NCI-H2227 (cell line): ENCODE data around the gene FAM161A.
"Not testable (repeated sequence)": the region's sequence is repeated elsewhere in the genome, so short reads cannot be mapped to it uniquely, and the experiment has no call there.

Experiments
- DNase-seq: peaks from one replicate; lab custom pipeline; 2025; ENCODE audit not compliant: unreplicated experiment; lab: John Stamatoyannopoulos, UW

The FAM161A gene

DNA sequence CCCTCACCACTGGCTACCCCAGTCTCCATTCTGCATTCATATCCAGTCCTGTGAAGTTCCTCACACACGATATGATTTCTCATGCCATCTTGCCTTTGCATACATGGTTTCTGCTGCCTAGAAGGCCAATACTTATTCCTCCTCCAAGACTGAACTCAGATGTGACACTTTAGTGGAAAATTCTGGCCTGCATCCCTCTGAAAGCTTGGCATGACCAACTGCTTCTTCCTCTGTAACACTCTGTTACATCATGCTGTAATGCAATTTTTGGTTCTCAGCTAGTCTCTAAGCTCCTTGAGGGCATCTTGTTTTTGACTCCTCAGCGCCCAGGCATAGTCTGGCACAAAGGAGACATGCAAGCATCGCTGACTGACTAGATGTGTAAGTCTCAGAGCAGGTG, 12.6 kb downstream of the FAM161A start:
- DNase-seq, result no peak

DNA sequence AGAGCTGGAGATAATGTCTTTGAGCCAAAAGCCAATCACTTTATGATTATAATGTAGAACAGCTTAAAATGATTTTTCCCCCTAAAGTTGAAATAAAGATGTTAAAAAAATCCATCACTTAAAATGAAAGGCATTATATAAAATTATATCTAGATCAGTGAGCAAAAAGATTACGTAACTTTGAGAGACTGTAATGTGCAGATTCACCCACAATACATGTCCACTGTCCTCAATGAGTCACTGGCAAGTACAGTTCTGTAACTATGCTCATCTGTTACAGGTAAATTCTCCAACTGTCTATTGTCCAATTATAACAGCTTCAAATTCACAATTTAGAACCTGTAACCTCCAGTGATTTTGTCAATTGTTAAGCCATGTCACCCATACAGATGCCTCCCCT, 19.0 kb downstream of the FAM161A start:
- DNase-seq, result no peak

DNA sequence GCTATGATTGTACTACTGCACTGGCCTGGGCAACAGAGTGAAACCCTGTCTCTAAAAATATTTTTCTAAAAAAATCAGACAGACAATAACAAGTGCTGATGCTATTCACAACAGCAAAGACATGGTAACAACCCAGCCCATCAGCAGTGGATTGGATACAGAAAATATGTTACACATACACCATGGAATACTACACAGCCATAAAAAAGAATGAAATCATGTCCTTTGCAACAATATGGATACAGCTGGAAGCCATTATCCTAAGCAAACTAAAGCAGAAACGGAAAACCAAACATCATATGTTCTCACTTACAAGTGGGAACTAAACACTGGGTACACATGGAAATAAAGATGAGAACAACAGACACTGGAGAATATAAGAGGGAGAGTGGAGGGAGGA, 19.9 kb downstream of the FAM161A start:
- no peak for DNase-seq

DNA sequence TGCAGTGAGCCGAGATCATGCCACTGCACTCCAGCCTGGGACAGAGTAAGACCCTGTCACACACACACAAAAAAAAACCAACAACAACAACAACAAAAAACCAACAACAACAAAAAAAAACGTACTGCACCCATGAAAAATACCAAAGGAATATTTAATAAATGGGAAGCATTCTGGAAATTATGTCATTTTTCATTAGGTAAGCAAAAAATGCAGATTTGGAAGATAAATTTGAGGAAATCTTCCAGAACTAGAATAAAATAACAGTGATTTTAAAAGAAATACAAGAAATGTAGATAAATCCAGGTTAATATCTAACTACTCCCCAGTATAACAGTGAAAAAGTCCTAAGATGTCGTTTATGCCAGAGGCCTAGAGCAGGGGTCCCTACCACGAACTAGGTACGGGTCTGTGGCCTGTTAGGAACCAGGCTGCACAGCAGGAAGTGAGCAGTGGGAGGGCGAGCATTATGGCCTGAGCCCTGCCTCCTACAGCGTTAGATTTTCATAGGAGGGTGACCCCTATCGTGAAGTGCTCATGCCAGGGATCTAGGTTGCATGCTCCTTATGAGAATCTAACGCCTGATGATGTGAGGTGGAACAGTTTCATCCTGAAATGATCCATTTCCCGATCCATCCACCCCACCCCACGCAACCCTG, 21.5 kb downstream of the FAM161A start:
- no peak for DNase-seq

DNA sequence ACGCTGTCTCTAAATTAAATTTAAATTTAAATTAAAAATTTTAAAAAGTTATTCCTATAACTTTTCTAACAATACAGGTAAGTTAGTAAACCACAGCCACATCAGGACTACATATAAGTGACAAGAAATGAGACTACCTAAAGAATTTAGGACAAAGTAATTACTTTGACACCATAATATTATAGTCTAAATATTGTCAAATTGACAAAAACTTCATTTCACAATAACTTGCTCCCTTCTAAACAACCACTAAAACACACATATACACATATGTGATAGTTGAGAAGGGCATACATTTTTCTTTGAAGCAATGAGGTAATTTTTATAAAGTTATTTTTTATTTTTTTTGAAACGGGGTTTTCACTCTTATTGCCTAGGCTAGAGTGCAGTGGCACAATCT, 31.6 kb downstream of the FAM161A start:
- no peak for DNase-seq

DNA sequence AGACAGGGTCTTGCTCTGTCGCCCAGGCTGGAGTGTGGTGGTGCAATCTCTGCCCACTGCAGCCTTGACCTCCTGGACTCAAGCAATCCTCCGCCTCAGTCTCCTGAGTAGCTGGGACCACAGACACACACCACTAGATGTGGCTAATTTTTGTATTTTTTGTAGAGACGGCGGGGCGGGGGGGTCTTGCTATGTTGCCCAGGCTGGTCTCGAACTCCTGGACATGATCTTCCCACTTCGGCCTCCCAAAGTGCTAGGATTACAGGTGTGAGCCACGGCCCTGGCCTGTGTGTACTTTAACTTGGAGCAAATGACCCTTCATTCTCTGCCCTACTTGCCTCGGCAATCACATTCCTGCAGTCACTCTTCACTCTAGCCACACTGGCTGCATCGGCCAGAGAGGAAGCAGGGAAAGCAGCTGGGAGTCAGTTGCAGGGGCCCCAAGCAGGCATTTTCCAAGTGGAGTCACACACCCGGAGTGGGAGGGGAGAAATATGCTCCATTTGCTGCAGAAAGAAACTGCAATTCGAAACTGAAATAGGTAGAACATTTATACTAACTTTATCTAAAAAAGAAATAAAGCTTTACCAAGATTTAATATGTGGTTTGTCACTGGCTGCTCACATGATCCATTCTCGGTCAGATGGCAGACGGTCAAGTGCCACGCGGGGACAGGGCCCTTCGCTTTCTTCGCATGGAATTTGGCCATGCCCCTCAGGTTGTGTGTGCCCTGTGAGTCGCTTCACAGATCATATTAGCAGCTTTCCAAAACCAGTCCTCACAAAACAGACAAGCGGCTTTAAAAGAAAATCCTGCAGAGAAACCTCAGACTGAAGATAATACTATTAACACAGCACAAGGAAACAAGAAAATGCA, 37.1 kb downstream of the FAM161A start:
- DNase-seq, result no peak

DNA sequence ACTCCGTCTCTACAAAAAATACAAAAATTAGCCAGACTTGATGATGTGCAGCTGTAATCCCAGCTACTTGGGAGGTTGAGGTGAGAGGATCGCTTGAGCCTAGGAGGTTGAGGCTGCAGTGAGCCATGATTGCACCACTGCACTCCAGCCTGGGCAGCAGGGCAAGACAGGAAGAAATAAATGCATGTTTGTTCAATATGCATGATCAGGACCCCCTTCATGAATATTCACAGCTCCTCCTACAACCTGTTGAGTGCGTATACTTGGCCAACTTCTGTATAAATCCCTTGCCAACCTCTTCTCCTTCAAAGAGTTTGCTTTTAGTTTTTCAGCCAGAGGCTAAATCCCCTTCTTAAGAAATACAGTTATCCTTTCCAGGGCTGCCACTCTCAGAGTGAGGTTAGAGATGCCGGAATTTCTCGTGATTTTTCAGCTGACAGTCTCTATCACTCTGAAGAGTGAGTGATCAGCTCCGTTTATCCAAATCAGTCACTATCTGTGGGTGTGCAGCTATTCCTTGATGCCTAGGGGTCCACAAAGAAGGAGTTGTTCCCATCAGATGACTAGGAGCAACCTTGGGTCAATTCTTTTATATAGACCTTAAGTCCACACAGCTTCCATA, 39.2 kb downstream of the FAM161A start:
- DNase-seq, result no peak

DNA sequence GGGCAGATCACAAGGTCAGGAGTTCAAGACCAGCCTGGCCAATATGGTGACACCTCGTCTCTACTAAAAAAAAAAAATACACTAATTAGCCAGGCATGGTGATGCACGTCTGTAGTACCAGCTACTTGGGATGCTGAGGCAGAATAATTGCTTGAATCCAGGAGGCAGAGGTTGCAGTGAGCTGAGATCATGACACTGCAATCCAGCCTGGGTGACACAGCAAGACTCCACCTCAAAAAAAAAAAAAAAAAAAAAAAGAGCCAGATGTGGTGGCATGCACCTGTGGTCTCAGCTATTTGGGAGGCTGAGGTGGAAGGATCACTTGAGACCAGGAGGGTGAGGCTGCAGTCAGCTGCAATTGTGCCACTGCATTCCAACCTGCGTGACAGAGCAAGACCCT, 40.5 kb downstream of the FAM161A start:
- not testable (repeated sequence) for DNase-seq

DNA sequence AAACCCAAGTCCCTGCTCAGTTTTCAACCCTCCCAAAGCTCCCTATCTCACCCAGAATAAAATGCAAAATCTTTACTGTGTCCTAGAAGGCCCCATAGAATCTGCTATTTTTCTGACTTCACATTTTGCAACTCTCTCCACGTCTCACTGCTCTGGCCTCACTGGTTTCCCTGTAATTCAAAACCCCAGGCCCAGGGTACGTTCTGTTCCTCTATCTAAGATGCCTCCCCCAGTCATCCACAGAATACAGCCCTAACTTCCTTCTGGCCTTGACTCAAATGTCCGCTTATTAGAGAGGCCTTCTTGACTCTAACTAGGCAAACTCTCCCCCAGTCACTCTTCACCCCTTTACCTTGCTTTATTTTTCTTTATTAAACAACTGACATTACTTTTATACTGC, 42.0 kb downstream of the FAM161A start:
- DNase-seq, result no peak

DNA sequence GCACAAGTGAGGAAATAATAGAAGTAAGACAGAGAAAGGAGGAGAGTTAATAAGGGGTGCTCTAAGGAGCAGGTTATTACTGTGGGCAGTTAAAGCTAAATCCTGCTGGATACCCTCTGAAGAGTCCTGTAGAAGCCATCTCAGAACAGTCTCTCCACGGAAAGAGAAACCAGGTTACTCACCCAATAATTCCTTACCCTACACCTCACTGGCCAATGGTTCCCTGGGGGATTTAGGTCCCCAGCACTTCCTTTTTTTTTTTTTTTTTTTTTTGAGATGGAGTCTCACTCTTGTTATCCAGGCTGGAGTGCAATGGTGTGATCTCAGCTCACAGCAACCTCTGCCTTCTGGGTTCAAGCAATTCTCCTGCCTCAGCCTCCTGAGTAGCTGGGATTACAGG, 43.7 kb downstream of the FAM161A start:
- DNase-seq, result not testable (repeated sequence)

DNA sequence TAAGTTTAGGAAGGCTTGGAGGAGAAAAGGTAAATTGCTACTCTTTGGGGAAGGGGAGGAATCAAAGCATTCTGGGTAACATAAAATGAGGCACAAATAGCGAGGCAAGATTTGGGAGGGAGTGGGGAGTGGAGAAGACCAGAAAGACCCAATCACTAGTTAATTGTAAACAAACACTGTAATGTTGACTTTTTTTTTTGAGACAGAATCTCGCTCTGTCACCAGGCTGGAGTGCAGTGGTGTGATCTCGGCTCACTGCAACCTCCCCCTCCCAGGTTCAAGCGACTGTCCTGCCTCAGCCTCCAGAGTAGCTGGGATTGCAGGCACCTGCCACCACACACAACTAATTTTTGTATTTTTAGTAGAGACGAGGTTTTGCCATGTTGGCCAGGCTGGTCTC, 45.2 kb downstream of the FAM161A start:
- DNase-seq, result not testable (repeated sequence)

DNA sequence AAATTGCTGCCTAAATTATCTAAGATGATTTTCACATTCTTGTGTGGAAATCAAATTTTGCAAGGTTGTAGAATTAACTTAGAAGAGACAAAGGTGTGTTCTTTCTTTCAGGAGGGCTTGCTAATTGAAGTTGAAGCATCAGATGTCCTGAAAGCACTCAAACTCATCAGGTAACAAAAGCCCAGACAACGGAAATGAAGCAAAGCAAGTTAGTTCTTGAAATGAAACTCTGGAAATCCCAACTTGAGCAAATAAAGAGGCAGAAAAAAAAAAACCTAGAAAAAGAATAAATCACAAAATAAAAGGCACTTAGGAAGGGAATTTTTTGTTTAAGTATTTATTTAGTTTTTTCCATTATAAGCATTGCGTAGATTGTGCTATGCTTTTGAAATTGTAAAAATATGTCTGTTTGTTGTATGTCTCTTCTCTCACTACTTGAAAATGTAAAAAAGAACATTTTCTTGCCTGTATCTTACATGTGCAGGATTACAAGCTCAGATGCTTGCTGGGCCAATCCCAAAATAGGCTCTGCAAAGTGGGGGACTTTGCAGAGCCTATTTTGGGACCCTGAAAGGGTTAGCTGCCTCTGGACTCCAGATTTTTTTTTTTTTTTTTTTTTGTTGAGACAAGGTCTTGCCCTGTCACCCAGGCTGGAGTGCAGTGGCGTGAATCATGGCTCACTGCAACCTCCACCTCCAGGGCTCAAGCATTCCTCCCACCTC, 46.7 kb downstream of the FAM161A start:
- no peak for DNase-seq

DNA sequence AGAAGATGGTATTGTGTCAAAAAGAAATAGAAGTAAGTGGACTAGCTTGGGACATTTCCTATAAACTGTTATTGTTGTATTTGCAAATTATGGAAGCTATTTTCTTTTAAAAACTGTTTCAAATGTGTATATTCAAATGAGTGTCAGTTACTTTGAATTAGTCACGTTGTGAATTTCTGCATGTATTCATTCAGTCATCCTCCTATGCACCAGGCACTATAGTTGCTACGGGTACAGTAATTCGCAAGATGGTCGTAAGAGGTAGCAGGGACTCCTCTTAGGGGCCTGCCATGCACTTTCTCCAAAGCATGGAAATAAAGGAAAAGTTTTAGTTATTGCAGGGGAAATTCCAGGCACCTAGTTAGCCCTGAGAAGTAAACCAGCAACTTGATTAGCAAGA, 51.3 kb downstream of the FAM161A start:
- DNase-seq, result no peak

DNA sequence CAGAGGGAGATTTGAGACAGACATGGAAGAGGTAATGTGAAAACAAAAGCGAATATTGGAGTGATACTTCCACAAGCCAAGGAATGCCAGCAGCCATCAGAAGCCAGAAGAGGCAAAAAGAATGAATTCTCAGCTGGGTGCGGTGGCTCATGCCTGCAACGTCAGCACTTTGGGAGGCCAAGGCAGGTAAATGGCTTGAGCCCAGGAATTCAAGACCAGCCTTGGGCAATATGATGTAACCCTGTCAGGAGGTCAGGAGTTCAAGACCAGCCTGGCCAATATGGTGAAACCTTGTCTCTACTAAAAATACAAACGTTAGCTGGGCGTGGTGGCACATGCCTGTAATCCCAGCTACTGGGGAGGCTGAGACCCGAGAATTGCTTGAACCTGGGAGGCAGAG, 54.8 kb downstream of the FAM161A start:
- no peak for DNase-seq

DNA sequence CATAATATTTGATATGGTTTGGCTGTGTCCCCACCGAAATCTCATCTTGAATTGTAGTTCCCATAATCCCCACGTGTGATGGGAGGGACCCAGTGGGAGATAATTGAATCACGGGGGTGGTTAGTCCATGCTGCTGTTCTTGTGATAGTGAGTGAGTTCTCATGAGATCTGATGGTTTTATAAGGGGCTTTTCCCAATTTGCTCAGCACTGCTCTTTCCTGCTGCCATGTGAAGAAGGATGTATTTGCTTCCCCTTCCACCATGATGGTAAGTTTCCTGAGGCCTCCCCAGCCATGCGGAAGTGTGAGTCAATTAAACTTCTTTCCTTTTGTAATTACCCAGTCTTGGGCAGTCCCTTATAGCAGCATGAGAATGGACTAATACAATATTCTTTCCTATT, 56.4 kb downstream of the FAM161A start:
- not testable (repeated sequence) for DNase-seq

DNA sequence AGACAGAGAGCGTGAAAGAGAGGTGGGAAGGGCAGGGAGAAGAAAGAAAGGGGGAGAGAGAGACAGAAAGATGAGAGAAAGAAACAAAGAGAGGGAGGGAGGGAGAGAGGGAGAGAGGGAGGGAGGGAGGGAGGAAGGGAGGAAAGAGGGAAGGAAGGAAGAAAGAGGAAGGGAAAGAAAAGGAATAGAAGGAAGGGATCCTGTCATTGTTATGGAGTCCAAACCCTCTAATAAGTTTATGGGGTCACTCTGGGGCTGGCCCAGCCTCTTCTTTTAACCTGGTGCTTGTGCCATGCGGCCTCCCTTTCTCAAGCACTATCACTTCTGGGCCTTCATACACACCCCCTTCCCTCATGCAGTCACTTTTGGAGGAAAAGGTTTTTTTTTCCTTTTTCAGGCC, 58.5 kb downstream of the FAM161A start:
- no peak for DNase-seq

DNA sequence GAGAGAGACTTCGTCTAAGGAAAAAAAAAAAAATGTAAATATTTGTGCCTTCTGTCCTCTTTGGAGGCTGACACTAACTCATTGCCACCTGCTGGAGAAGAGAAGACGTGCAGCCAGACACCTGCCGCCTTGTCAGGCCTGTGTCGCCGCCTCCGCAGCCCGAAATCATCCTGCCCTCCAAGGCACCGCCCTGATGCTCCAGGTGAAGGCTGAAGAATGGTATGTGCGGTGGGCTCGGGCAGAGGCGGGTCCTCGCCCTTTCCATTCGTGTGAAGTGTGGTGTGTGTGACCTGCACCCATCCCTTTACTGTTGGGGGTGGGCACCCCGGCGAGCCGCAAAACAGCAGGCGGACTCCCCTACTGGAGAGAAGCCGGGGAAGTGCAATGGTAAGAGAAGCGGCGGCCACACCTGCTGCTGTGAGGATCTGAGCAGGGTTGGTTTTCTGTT, 60.4 kb downstream of the FAM161A start:
- DNase-seq, result peak; percentile 86

DNA sequence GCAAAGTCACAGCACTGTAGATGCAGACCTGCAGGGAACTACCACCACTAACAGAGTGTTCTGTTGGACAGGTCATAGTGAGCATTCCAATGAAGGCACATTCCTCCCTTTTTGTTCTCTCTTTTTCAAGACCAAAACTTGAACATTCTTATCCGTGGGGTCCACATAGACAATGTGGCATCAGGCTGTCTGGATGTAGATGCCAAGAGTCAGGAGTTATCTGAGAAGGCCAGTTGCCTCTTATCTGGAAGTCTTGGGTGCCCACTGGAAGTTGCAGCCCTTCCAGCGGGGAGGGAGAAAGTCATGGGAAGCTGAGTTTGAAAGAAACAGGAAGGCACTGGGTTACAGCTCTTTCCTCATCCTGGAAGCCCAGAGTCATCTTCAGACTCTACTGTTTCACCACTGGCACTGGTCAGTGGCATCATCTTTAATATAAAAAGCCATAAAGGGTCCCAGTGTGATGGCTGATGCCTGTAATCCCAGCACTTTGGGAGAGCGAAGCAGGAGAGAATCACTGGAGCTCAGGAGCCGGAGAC, 61.4 kb downstream of the FAM161A start:
- DNase-seq, result no peak

DNA sequence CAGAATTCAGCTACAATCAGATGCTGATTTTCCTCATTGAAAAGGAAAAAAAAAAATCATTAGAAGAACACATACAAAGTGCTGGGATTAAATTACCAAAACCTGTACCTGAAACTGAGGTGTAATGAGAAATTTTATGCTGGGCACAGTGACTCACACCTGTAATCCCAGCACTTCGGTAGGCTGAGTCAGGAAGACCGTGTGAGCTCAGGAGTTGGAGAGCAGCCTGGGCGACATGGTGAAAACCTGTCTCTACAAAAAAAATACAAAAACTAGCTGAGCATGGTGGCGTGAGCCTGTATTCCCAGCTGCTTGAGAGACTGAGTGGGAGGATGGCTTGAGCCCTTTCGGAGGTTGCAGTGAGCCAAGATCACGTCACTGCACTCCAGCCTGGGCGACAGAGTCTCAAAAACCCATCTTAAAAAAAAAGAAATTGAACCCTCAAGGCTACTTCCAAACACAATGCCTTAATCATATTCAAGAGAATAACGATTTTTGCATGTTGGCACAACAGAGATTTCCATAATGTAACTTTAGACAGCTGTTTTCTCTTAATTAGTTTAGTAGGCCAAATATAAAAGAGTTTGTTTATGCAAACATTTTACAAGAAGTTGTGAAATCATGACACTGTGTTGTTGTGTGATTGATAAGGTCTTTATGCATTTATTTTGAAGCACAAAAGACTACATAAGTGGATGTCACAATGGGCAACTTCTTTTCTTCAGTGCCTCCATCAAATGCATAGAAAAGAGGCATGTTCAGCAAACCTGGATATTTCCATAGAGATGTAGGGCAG, 63.9 kb downstream of the FAM161A start:
- no peak for DNase-seq

DNA sequence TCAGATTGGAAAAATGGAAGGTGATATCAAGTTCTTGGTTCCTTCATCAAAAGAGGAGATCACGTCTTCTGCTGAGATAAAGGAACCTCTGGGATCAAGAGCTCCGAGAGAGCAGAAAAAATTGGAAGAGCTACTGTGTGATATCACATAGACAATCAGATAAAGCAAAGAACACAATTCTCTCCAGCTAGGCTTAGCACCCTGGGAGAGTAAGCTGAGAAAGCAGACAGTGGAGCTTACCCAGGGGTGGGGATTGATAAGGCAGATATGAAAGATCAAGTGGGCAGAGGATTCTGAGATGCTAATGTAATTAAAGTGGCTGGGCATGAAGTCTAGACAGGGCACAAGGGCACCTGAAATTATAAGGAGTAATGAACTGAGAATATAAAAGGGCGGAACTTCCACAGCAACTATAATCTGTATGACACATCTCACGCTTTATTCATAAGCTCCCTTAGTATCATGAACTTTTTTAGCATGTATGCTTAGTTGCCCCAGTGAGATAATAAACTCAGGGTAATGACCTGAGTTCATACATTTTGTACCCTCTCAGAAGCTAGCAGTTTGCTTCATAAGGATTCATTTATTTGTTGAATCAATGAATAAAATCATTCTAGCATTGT, 65.8 kb downstream of the FAM161A start:
- no peak for DNase-seq
